ENCODE results near the gene CARD11. TPM values are rescaled to one million over a fixed set of nuclear protein-coding genes. Genes with fewer than 3 reads are reported as not detected.
A peak's percentile ranks its signal among the peaks of the same experiment; 100 is the strongest.

Gene CARD11
- total and polyA plus RNA-seq, 5 donors from 2014 or later = 7.1 to 118 (median 10.8) TPM

- Mint-ChIP-seq H3K4me3 (peak overlapping the region in 2 of 4 donors; percentile 85 to 92), H3K27ac (peak overlapping the region in 2 of 3 donors; percentile 39 to 86)
- H3K27ac ChIP-seq (ENCODE audit: insufficient read depth, low read length, poor library complexity, severe bottlenecking) = no peak overlapping the region
Measured at GRCh38 chr7:2893411-2893861, 150.2 kb downstream of the CARD11 start.

GRCh38 chr7:2892549-2892948, 151.1 kb downstream of the CARD11 start:
- Histone ChIP-seq H3K27me3 (ENCODE audit: control insufficient read depth, insufficient read depth, low read length) (no peaks in the 10 kb centered on the region), H3K9me3 (ENCODE audit: control insufficient read depth in 2 of 2, low read length in 2 of 2) (no peaks in the 10 kb centered on the region), H3K4me3 (ENCODE audit: low read depth, low read length) (no peak overlapping the region), H3K36me3 (ENCODE audit: control insufficient read depth, insufficient read depth, low read length) (no peaks in the 10 kb centered on the region), H3K27ac (ENCODE audit: insufficient read depth, low read length, poor library complexity, severe bottlenecking) (no peak overlapping the region), H3K4me1 (ENCODE audit: control insufficient read depth, insufficient read depth, low read length, poor library complexity, severe bottlenecking) (peaks cover 16% of the 10 kb centered on the region)
- DNase-seq (no peak), ATAC-seq (ENCODE audit: low read depth in 2 of 2) (no peak)
- peaks cover 0 to 19% (median 11%) of the 10 kb centered on the region in 4 donors for H3K4me1 Mint-ChIP-seq
- H3K27me3 Mint-ChIP-seq = peaks cover 4% of the 10 kb centered on the region
- no peaks in the 10 kb centered on the region for H3K9me3 Mint-ChIP-seq
- no peak overlapping the region for H3K4me3 Mint-ChIP-seq
- H3K36me3 Mint-ChIP-seq = no peaks in the 10 kb centered on the region
- no peak overlapping the region for H3K27ac Mint-ChIP-seq

More at GRCh38 chr7:2893411-2893861, 150.2 kb downstream of the CARD11 start:
- ATAC-seq (ENCODE audit: low read depth in 2 of 2) (peak in 1 of 2 donors; percentile 8), DNase-seq (no peak)
- no peaks in the 10 kb centered on the region for H3K9me3 ChIP-seq (ENCODE audit: control insufficient read depth in 2 of 2, low read length in 2 of 2)
- H3K4me1 Mint-ChIP-seq = peaks cover 0 to 19% (median 11%) of the 10 kb centered on the region in 4 donors
- H3K36me3 ChIP-seq (ENCODE audit: control insufficient read depth, insufficient read depth, low read length) = no peaks in the 10 kb centered on the region
- no peak overlapping the region for H3K4me3 ChIP-seq (ENCODE audit: low read depth, low read length)
- peaks cover 16% of the 10 kb centered on the region for H3K4me1 ChIP-seq (ENCODE audit: control insufficient read depth, insufficient read depth, low read length, poor library complexity, severe bottlenecking)
- H3K27me3 Mint-ChIP-seq = peaks cover 4% of the 10 kb centered on the region
- no peaks in the 10 kb centered on the region for H3K36me3 Mint-ChIP-seq
- H3K27me3 ChIP-seq (ENCODE audit: control insufficient read depth, insufficient read depth, low read length) = no peaks in the 10 kb centered on the region
- H3K9me3 Mint-ChIP-seq = no peaks in the 10 kb centered on the region

- Histone ChIP-seq H3K36me3 (ENCODE audit: control insufficient read depth, insufficient read depth, low read length) (no peaks in the 10 kb centered on the region), H3K27me3 (ENCODE audit: control insufficient read depth, insufficient read depth, low read length) (no peaks in the 10 kb centered on the region), H3K9me3 (ENCODE audit: control insufficient read depth in 2 of 2, low read length in 2 of 2) (no peaks in the 10 kb centered on the region), H3K27ac (ENCODE audit: insufficient read depth, low read length, poor library complexity, severe bottlenecking) (no peak overlapping the region), H3K4me3 (ENCODE audit: low read depth, low read length) (no peak overlapping the region), H3K4me1 (ENCODE audit: control insufficient read depth, insufficient read depth, low read length, poor library complexity, severe bottlenecking) (no peaks in the 10 kb centered on the region)
- ATAC-seq (ENCODE audit: low read depth in 2 of 2) (no peak), DNase-seq (no peak)
- H3K4me1 Mint-ChIP-seq = peaks cover 0 to 6% (median 5%) of the 10 kb centered on the region in 4 donors
- H3K27me3 Mint-ChIP-seq = no peaks in the 10 kb centered on the region
- no peaks in the 10 kb centered on the region for H3K9me3 Mint-ChIP-seq
- no peaks in the 10 kb centered on the region for H3K36me3 Mint-ChIP-seq
- H3K4me3 Mint-ChIP-seq = peak overlapping the region in 1 of 4 donors; percentile 21
- H3K27ac Mint-ChIP-seq = no peak overlapping the region
Measured at GRCh38 chr7:2887816-2888215, 155.9 kb downstream of the CARD11 start.

DNA sequence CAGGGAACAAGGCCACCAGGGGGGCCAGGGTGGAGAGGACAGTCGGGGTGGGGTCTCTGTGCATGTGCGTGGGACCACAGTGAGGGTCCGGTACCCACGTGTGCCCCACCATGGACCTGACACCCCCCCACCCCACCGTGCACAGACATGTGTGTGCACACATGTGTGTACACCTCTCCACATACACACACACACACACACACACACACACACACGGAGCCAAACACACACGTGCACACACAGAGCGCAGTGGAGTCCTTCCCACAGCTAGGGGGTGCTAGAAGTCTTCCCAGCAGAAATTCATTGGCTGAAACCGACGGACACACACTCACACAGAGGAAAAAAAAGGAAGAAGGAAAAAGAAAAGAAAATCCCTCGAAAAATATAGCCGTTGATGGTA, 156.8 kb downstream of the CARD11 start:
- peak; percentile 29 to 70 (median 41) for DNase-seq
- no peaks in the 10 kb centered on the region for H3K36me3 Mint-ChIP-seq
- Histone ChIP-seq H3K4me3 (ENCODE audit: low read depth, low read length) (no peak overlapping the region), H3K36me3 (ENCODE audit: control insufficient read depth, insufficient read depth, low read length) (no peaks in the 10 kb centered on the region), H3K27me3 (ENCODE audit: control insufficient read depth, insufficient read depth, low read length) (no peaks in the 10 kb centered on the region), H3K4me1 (ENCODE audit: control insufficient read depth, insufficient read depth, low read length, poor library complexity, severe bottlenecking) (no peaks in the 10 kb centered on the region), H3K9me3 (ENCODE audit: control insufficient read depth in 2 of 2, low read length in 2 of 2) (no peaks in the 10 kb centered on the region), H3K27ac (ENCODE audit: insufficient read depth, low read length, poor library complexity, severe bottlenecking) (no peak overlapping the region)
- no peak overlapping the region for H3K4me3 Mint-ChIP-seq
- H3K27ac Mint-ChIP-seq = no peak overlapping the region
- peaks cover 0 to 6% (median 4%) of the 10 kb centered on the region in 4 donors for H3K4me1 Mint-ChIP-seq
- H3K27me3 Mint-ChIP-seq = no peaks in the 10 kb centered on the region
- ATAC-seq (ENCODE audit: low read depth in 2 of 2) = peak; percentile 52 to 71
- no peaks in the 10 kb centered on the region for H3K9me3 Mint-ChIP-seq

DNA sequence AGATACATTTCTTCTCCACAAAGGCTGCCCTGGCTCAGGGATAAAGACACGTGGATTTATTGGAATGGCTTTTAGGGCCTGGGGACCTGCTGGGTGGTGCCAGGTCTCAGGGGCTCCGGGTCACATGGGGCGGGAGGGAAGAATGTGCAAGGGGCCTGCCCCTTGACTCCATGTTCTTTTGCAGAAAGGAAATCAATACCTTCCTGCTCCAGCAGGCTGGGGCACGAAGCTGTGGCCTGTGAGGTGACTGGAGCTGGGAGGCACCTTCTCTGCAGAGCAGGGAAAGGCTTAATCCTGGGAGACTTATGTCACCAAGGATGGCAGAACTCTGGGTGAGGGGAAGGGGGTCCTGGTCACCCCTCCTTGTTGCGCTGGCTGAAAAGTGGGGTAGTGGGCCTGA, 157.3 kb downstream of the CARD11 start:
- Mint-ChIP-seq H3K36me3 (no peaks in the 10 kb centered on the region), H3K4me3 (no peak overlapping the region), H3K27me3 (no peaks in the 10 kb centered on the region), H3K4me1 (peaks cover 0 to 6% (median 4%) of the 10 kb centered on the region in 4 donors), H3K9me3 (no peaks in the 10 kb centered on the region), H3K27ac (no peak overlapping the region)
- Histone ChIP-seq H3K4me3 (ENCODE audit: low read depth, low read length) (no peak overlapping the region), H3K4me1 (ENCODE audit: control insufficient read depth, insufficient read depth, low read length, poor library complexity, severe bottlenecking) (no peaks in the 10 kb centered on the region), H3K27me3 (ENCODE audit: control insufficient read depth, insufficient read depth, low read length) (no peaks in the 10 kb centered on the region), H3K36me3 (ENCODE audit: control insufficient read depth, insufficient read depth, low read length) (no peaks in the 10 kb centered on the region), H3K27ac (ENCODE audit: insufficient read depth, low read length, poor library complexity, severe bottlenecking) (no peak overlapping the region), H3K9me3 (ENCODE audit: control insufficient read depth in 2 of 2, low read length in 2 of 2) (no peaks in the 10 kb centered on the region)
- ATAC-seq (ENCODE audit: low read depth in 2 of 2) (no peak), DNase-seq (no peak)

DNA sequence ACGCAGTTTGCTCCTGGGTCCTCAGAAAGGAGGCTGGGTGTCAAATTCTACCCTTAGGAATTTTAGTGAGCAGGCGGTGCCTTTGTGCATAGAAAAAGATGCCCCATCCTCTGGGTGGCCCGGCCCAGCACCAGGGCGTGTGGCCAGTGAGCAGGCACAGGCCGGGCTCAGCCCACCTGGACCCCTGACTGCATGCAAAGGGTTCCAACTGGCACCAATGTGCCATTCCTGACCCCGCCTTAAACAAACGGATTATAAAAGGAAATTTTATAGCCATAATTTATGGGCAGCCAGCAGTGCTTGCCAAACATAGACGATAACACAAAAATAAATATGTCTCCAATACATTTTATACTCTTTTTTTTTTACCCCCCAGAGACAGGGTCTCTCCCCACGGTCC, 159.5 kb downstream of the CARD11 start:
- no peaks in the 10 kb centered on the region for H3K27me3 ChIP-seq (ENCODE audit: control insufficient read depth, insufficient read depth, low read length)
- H3K4me1 Mint-ChIP-seq = peaks cover 0 to 16% (median 9%) of the 10 kb centered on the region in 4 donors

DNA sequence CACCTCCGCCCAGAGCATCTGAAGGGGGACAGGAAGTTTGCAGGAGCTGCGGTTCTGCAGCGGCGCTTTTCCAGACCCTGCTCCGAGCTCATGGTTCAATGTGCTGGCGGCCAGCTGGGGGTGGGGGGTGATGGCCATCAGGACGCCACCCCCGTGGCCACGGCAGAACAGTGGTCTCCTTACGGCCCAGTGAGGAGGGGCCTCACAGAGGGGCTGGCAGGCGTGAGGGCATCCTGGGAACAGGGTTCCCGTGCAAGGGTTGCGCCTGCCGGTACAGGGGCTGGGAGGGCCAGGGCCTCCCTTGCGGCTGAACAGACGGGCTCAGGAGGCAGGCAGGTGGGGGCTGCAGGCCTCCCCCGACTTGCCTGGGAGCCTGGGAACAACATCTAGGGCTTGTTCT, 160.6 kb downstream of the CARD11 start:
- H3K4me1 Mint-ChIP-seq = peaks cover 0 to 27% (median 14%) of the 10 kb centered on the region in 4 donors
- DNase-seq = no peak
- ATAC-seq (ENCODE audit: low read depth in 2 of 2) = no peak
- no peak overlapping the region for H3K4me3 Mint-ChIP-seq
- H3K4me3 ChIP-seq (ENCODE audit: low read depth, low read length) = no peak overlapping the region
- no peaks in the 10 kb centered on the region for H3K9me3 Mint-ChIP-seq
- no peak overlapping the region for H3K27ac Mint-ChIP-seq
- H3K9me3 ChIP-seq (ENCODE audit: control insufficient read depth in 2 of 2, low read length in 2 of 2) = no peaks in the 10 kb centered on the region
- H3K4me1 ChIP-seq (ENCODE audit: control insufficient read depth, insufficient read depth, low read length, poor library complexity, severe bottlenecking) = peaks cover 13% of the 10 kb centered on the region
- no peaks in the 10 kb centered on the region for H3K36me3 ChIP-seq (ENCODE audit: control insufficient read depth, insufficient read depth, low read length)
- no peaks in the 10 kb centered on the region for H3K36me3 Mint-ChIP-seq
- H3K27ac ChIP-seq (ENCODE audit: insufficient read depth, low read length, poor library complexity, severe bottlenecking) = no peak overlapping the region
- H3K27me3 ChIP-seq (ENCODE audit: control insufficient read depth, insufficient read depth, low read length) = no peaks in the 10 kb centered on the region
- no peaks in the 10 kb centered on the region for H3K27me3 Mint-ChIP-seq

More for the DNA sequence above, 159.5 kb downstream of the CARD11 start:
- H3K27me3 Mint-ChIP-seq = no peaks in the 10 kb centered on the region
- no peaks in the 10 kb centered on the region for H3K9me3 ChIP-seq (ENCODE audit: control insufficient read depth in 2 of 2, low read length in 2 of 2)
- no peak overlapping the region for H3K27ac ChIP-seq (ENCODE audit: insufficient read depth, low read length, poor library complexity, severe bottlenecking)
- H3K4me3 Mint-ChIP-seq = no peak overlapping the region
- H3K4me1 ChIP-seq (ENCODE audit: control insufficient read depth, insufficient read depth, low read length, poor library complexity, severe bottlenecking) = peaks cover 2% of the 10 kb centered on the region
- H3K9me3 Mint-ChIP-seq = no peaks in the 10 kb centered on the region
- ATAC-seq (ENCODE audit: low read depth in 2 of 2) (no peak), DNase-seq (no peak)
- H3K36me3 ChIP-seq (ENCODE audit: control insufficient read depth, insufficient read depth, low read length) = no peaks in the 10 kb centered on the region
- H3K4me3 ChIP-seq (ENCODE audit: low read depth, low read length) = no peak overlapping the region
- peak overlapping the region in 1 of 3 donors; percentile 62 for H3K27ac Mint-ChIP-seq
- H3K36me3 Mint-ChIP-seq = no peaks in the 10 kb centered on the region

DNA sequence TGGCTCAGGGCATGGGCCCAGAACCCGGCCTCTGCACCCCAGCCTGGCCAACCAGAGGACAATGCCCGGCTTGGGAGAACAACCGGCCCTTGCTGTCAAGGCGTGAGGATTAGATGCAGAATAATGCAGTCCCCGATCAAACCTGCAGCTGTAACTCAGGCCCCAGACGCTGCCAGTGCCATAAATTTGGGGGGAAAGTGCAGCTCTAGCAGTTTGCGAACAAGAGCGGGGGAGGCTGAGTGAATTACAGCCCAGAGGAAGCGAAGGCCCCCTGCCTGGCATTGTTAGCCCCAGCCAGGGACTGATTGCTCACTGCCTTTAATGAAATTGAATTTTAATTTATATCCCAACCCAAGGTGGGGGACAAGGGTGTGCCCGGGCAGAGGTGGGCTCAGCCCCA, 161.6 kb downstream of the CARD11 start:
- ATAC-seq (ENCODE audit: low read depth in 2 of 2) (no peak), DNase-seq (no peak)
- Histone ChIP-seq H3K9me3 (ENCODE audit: control insufficient read depth in 2 of 2, low read length in 2 of 2) (no peaks in the 10 kb centered on the region), H3K27ac (ENCODE audit: insufficient read depth, low read length, poor library complexity, severe bottlenecking) (no peak overlapping the region), H3K36me3 (ENCODE audit: control insufficient read depth, insufficient read depth, low read length) (no peaks in the 10 kb centered on the region), H3K4me1 (ENCODE audit: control insufficient read depth, insufficient read depth, low read length, poor library complexity, severe bottlenecking) (peaks cover 13% of the 10 kb centered on the region), H3K27me3 (ENCODE audit: control insufficient read depth, insufficient read depth, low read length) (no peaks in the 10 kb centered on the region), H3K4me3 (ENCODE audit: low read depth, low read length) (no peak overlapping the region)
- Mint-ChIP-seq H3K36me3 (no peaks in the 10 kb centered on the region), H3K4me3 (no peak overlapping the region), H3K9me3 (no peaks in the 10 kb centered on the region), H3K27me3 (no peaks in the 10 kb centered on the region), H3K4me1 (peaks cover 0 to 26% (median 13%) of the 10 kb centered on the region in 4 donors), H3K27ac (no peak overlapping the region)
